Activated naive CD4-positive, alpha-beta T cell treated with Interleukin-2 at 50 U/mL for 16 hours (primary cell): ENCODE measurements around the gene PPP2R2C.

Experiments used
- DNase-seq: peaks from one replicate; pipeline ENCODE4 v3.0.0-alpha.2; 2020

PPP2R2C gene

DNA sequence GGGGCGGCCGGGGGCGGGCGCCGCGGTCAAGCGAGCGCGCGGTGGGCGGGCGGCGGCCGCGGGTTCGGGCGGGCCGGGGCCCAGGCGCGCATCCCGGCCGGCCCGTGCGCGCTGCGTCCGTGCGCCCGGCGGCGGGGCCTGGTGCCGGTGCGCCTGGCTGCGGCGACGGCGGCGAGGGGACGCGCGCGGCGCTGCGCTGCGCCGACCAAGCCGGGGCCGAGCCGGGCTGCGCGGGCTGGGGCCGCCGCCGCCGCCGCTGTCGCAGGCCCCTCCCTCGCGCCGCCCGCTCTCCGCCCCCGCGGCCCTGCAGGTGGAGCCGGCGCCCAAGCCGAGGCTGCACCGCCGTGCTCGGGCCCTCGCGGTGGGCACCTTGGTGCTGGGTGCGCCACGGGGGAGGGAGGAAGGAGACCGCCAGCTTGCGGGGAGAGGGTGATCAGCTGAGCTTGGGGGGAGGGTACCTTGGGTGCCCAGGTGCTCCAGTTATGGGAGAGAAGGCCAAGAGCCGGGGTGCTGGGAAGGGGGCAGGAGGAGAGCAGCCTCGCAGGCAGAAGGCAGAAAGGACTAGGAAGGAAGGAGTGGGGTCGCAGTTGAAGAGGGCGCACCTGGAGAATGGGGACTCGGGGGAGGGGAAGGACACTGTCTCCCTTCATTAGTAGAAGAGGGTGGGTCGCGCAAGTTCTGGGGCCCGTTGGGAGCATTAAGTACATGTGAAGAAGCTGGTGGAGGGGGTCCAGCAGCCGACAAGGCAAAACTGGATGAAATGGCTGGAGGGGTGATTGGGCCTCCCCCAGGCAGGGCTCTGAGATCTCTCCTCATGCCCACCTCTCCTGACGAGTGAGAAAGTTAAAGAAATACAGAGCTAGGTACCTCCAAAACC is at the start of gene PPP2R2C:
TSS of gene PPP2R2C (minus strand) at position 228 of the 877 bp plus-strand sequence. CDS start 385 bp downstream, outside the sequence.
- no peak for DNase-seq

DNA sequence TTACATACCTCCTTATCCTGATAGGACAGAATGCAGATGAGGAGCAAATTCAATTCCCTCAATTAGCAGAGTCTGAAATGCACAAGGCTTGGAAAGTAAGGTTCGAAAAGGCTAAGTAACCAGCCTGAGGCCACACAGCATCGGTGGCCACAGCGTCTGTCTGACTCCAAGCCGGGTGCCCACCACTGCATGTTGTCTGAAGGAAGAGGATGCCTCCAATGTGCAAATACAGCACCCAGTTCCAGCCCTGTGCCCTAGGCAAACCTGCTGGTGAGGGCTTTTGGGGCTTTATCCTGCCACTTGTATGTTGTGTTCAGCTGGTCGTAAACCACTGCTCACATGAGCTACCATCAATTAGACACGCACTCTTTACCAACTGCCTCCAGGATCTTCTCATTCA is 48.6 kb upstream of the PPP2R2C start:
- no peak for DNase-seq

DNA sequence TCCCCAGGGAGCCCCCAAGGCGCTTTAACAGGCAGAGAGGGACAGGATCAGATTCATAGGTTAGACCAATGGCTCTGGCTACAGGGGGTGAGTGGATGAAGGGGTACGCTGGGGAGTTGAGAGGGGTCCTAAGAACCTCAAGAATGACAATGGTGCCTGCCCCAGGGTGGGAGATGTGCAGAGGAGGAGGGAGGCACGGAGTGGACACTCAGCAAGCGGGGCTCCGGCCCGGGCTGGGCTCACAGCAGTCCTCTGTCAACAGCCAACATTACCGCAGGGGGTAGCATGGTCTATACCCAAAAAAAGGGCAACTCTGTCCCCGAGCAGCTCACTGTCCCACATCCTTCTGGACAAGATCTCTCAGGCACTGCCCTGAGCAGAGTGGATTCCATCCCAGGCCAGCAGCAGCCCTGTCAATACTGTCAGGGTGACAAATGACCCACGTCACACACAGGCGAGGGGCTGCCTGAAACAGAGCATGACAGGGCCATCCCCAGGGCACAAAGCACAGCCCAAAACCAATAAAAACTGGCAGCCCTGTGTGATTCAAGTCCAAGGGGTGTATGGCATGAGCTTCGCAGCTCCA is 47.7 kb upstream of the PPP2R2C start:
- DNase-seq = no peak

DNA sequence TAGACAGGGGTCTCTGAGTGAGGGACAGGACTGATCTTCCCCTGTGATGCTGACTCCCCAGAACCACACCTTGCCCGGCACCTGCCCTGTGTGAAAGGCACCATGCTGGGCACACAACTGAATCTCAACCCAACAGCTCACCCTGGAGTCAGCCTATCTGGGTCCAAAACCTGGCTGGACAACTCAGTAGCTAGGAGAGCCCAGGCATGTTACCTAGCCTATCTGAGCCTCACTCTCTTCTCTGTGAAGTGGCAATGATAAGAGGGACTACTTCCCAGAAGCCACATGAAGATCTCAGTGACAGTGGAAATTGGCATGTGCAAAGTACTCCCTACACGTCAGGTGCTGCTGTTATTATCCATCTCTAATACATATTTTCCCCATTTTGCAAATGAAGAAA is 44.8 kb upstream of the PPP2R2C start:
- DNase-seq = no peak

DNA sequence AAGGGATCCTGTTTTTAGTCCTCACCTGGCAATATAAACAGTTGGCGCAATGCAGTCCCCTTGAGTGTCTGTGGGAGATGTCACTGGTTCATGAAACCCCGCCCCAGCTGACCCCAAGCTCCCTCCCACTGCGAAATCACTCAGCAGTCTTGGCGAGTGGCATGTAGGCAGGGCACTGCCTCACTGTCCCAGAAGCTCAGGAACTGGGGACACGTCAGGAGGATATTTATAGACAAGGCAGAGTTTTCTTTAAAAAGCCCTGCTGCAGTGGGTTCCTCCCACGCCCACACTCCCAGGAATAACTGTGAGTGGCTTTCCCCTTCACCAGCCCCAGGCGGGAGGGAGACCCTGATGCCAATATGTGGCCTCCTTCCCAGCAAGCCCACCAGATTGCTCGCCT is 44.3 kb upstream of the PPP2R2C start:
- DNase-seq = no peak

DNA sequence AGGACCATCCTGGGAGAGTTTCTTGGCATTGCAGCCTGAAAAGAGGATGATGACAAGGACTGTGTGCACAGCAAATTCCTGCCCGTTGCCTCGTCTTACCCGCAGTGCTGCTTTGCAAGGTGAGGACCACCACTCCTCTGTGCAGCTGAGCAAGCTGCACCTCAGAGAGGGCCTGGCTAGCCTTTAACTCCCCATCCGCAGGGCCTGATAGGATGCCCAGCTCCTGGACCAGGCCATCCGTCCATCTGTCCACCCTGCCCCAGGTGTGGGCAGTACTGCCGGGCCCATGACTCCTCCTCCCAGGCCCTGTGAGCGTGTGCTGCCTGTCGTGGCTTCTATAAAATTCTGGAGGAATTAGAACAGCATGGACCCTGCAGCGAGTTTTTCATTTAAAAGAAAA is 43.9 kb upstream of the PPP2R2C start:
- no peak for DNase-seq

DNA sequence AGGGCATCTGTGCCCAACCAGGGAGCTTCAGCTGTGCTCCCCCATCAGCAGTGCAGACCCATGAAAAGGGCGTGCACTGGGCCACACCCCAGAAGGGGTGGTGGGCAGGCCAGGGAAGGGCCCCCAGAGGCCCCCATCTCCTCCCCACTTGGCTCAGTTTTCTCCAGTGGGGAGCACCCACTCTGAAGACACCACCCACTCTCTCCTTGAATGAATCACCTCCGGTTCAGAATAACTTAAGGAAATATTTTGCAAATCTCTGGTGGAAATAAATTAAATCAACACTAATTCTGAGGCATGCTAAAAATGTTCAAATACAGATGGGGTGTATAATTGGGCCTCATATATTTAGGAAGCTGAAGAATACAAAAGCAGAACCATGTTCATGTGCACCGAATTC is 41.3 kb upstream of the PPP2R2C start:
- DNase-seq = no peak

DNA sequence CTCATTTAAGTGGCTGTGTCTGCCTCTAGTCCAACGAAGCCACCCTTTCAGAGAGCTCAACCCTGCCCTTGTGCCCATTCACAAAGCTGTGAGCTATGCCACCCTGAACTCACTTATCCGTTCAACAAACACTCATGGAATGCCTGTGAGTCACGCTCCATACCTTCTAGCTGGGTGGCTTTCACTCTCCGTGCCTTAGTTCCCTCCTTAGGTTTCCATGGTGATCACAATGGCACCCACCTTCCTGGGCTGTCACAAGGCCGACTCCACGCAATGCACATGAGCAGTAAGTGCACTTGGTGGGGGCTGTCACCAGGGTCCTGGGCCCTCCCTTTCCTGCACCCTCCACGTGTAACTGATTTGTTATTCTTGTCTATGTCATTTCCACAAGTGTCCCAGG is 37.2 kb upstream of the PPP2R2C start:
- DNase-seq = no peak

DNA sequence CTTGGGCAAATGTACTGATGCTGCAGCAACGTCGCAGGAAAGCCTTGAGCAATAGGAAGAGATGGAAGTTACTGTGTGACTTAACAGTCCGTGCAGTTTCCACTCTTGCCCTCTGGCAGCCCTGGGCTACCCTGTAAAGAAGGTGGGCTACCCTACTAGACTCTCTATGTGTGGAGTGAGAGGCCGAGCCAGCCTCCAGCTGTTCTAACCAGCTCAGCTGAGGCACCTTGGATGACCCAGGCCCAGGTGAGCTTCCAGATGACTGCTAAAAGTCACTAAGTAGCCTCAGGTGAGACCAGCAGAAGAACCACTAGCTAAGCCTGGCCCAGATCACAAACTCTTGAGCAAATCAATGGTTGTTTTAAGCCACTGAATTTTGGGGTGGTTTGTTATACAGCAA is 34.9 kb upstream of the PPP2R2C start:
- DNase-seq = no peak

DNA sequence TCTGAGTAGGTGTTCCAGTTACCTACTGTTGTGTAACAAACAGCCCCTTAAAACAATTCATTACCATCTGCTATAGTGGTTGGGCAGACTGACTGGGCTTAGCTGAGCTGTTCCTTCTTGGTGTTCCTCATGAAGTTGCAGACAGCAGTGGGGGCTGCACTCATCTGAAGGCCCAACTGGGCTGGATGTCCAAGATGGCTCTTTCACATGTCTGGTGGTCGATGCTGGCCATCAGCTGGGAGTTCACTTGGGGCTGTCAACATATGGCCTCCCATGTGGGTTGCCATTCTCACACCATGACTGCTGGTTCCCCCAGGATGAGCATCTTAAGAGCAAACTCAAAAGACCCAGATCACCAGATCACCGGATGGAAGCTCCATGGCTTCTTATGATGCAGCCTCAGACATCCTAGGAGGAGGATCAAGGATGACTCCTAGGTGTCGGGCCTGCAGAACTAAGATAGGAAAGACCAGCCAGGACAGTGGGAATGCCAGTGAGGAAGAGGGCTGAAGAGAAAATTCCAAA is 34.3 kb upstream of the PPP2R2C start:
- DNase-seq = no peak

DNA sequence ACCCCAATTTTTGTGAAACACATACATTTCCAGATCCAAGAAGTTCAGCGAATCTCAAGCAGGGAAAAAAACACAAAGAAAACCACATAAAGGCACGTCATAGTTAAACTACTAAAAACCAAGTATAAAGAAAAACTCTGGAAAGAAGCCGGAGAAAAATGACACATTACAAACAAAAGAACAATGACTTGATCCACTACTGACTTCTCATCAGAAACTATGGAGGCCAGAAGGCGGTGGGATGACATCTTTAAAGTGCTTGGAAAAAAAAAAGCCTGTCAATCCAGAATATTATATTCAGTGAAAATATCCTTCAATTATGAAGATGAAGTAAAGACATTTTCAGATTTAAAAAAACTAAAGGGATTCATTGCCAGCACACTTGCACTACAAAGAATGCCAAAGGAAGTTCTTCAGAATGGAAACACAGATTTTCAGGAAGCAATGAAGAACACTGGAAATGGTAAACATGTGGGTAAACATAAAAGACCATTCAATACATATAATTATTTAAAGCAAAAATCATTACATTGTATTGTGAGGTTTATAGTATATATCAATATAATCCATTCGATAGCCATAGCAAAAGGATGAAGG is 32.6 kb upstream of the PPP2R2C start:
- no peak for DNase-seq

DNA sequence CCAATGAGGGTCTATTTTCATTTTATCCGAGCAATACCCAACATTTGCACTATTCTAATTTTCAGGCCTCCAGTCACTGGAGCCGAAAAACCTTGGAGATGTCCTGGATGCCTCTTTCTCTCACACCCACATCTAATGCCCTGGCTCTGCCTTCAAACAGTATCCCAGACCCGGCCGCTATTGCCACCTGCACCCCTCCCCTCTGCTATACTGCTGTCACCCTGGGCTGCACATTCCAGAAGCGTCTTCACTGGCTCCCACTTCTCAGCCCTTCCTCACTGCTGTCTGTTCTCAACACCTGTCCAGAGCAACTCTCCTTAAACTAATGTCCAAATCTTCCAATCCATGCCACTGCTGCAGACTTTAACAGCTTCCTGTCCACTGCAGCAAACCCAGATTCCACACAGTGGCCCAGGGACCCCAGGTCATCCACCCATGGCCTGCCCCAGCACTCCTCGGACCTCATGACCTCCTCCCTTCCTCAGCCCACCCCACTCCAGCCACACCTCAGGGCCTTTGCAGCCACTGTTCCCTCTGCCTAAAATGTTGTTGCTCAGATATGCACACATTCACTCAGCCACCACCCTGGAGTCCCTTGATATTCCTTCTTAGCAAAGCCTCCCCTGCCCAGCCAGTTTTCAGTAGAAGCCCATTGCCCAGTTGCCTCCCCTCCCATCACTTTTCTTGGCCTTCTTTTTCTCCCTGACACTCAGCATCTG is 30.5 kb upstream of the PPP2R2C start:
- DNase-seq = no peak

DNA sequence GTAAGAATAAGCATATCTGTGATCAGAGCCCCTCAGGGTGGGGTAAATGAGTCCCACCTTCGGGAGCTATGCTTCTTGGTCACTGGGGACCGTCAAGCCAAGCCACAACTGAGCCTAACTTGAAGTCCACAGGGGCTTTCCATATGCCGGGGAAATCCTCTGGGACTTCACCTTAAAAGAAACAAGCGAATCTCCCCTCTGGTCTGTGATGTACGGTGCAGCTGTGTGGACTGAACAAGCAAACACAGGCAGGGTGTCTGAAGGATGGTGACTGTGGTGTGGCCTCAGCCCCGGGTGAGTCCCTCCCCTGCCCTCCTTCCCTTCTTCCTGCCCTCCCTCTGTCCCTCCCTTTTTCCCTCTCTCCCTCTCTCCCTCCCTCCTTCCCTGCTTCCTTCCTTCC is 29.7 kb upstream of the PPP2R2C start:
- DNase-seq = no peak

DNA sequence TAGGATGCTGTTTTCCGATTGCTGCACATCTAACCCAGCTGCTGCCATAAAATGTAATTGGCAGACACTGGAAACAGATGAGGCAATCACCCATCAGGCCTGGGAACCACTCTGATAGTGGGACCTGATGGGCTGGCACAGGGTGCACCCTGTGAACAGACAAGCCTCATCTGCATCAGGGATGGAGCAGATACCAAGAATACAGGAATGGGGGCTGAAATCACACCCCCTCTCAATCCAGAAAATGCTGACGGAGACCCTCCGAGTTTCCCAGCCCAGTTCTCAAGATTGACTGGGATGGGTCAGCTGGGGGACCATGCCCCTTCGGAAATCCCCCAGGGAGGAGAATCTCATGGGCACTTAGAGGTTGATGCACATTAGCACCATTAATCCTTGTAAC is 28.8 kb upstream of the PPP2R2C start:
- no peak for DNase-seq

DNA sequence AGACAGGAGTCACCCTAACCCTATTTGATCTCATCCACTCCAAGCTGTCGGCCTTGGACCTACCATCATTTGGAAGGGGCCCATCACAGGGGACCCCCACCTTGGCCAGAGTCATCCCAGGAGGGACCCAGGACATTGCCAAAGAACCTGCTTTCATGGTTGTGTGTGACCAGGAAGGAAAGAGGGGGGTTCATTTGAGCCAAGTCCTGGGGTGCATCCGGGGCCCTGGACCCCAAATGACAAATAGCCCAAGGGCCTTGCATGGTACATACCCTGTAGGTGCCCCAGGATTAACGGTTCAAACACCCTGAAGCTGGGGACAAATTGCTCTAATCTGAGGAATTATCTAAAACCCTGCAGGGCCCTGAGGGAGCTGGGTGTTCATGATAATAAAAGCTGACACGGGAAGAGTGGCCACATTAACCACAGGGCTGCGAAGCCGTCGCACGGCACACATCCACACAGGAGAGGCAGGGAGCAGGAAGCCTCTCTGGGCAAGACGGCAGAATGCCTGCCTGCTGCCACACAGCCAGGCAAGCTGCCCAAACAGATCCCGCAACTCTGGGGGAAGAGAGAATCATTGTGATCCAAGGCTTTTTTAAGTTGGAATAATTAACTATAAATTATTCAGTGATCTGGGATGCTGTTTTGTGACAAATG is 28.2 kb upstream of the PPP2R2C start:
- DNase-seq = no peak

DNA sequence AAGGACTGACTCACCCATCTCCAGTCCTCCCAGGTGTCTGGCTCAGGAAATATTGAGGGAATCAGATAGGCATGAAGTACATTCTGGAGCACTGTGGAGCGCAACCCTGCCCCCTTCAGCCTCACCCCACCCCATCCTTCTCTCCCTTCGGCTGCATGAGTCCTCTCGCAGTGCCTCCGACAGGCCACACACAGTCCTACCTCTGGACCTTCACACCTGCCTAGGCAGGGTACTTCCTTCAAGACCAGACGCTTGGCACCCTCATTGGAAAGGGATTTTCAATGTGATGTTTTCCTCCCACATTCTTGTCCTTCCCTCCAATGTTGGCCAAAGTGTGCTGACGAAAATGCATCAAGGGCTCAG is 26.8 kb upstream of the PPP2R2C start:
- DNase-seq = no peak

DNA sequence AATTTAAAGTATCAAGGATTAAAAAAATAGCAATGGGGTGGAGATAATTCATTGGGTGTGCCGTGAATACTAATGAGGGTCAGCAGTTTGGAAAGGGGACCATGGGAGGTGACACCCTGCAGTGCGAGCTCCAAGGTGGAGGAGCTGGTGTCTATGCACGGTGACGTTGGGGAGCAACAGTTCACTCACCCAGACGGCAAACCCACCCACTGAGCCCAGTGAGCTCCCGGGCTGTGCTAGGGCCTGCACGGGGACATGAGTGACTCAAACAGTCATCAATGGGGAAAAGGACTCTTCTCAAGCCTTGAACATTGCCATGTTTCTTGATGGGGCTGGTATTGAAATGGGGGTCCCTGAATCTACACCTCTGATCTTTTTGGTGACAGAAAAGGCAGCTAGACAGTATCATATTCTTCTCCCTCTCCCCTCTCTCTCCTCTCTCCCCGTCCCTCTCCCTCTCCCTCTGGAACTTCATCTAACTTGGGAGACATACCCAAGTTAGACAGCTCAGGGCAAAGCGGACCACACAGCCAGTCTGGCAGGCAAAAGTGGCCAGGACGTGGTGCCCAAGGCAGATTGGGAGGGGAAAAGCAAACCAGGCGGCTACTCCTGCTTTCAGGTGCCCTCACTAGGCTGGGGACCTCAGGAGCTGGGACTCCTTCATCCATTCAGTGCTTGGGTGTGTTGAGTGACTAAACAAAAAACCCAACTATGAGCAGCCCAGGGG is 26.3 kb upstream of the PPP2R2C start:
- no peak for DNase-seq

DNA sequence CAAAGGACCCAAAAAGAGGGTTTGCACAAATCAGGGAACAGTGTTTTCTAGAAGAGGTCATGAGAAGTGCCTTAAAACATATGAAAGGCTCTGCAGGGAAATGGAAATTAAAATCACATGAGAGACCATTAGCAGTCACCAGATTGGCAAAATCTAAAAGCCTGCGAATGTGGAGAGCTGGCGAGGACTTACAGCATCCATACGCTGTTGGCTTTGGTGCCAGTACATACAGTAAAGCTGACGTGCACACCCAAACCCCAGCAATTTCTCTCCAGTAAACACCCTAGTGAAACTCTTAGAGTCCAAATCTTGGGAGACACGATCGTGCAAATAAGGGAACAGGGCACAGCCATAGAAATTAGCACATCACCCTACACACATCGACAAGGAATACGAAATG is 25.4 kb upstream of the PPP2R2C start:
- DNase-seq = no peak

DNA sequence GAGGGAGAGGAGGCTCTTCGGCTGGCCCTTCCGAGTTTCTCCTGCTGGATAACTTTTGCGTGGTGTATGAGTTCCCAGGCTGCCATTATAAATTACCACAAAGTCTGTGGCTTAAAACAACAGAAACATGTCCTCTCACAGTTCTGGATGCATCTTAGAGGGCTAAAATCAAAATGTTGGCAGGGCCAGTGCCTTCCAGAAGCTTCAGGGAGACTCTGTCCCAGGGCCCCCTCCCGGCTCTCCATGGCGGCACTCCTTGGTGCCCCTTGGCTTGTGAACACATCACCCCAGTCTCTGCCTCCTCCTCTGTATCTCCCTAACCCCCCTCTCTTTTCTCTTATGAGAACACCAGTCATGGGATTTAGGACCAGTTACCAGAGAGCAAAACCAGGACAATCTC is 23.3 kb upstream of the PPP2R2C start:
- DNase-seq = no peak

DNA sequence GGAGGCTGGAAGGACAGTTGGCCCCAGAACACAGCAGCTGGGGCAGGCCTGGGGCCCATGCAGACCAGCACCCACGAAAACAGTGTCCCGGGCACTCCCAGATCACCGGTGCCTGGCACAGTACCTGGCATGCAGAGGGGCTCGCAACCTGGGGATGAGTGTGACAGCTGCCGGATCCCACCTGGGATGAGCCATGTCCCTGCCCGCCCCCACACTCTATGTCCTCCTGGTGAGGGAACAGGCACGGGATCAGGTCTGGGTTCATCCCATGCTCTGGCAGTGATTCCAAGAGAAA is 22.8 kb upstream of the PPP2R2C start:
- DNase-seq = no peak

DNA sequence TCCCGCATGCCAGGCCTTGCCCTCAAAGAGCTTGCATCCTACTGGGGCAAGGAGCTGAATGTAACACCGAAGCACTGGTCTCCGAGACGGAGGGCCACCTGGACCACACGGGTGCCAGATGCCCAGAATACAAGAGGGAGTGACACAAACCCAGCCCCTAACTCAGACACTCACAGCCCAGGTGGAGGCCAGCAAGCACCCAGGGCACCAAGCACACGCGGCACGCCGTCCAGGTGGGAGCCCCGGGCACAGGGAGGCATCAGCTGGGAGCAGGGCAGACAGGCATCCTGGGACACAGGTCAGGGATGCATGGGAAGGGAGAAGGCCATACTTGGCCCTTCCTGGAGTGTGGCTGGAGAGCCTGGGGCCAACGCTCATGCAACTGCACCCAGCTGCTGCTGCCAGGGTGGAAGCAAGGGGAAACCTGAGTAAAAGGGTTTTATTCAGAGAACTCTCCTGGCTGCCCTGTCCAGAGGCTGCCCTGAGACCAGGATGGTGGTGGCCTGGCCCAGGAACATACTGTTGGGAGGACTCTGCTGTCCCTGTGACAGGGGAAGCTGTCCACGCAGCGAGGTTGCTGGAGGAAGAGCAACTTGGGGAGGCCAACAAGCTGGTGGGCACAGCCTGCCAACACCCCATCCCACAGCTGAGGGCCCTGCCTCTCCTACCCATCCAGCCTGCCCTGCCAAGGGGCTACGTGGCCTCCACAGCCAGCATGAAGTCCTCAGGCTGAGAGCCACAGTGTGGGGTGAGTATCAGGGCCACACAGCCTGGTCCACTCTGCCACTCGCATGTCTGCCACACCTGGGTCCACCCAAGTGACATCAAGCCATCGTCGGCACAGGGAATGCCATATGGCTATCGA is 22.2 kb upstream of the PPP2R2C start:
- no peak for DNase-seq
